Activated CD8-positive, alpha-beta T cell treated with anti-CD3 and anti-CD28 coated beads for 36 hours (primary cell): ENCODE results near the gene HSP90AB1. TPM values are rescaled to one million over a fixed set of nuclear protein-coding genes. Genes with fewer than 3 reads are reported as not detected.
"Not testable (repeated sequence)": the region's sequence is repeated elsewhere in the genome, so short reads cannot be mapped to it uniquely, and the experiment has no call there.

Source experiments
- ATAC-seq: fragments of 200-7000 bp; cut with Tn5 transposase; one replicate; pipeline ENCODE4 v1.10.0; 2021; ENCODE audit warnings: mild to moderate bottlenecking, moderate library complexity
- CTCF ChIA-PET: fragments of 350-600 bp; sonication (Branson Sonifier 250); formaldehyde crosslinking; loops from one replicate; lab custom pipeline; 2021; ENCODE audit warnings: antibody characterized with exemption; lab: Charles Lee
- POLR2A ChIA-PET: fragments of 350-600 bp; sonication (Branson Sonifier 250); formaldehyde crosslinking; loops from one replicate; lab custom pipeline; 2021; ENCODE audit warnings: antibody characterized with exemption; lab: Charles Lee
- DNase-seq: peaks from one replicate; pipeline ENCODE4 v3.0.0-alpha.2; 2020
- H3K27ac Mint-ChIP-seq: one replicate; pipeline ENCODE4 v1.8.0; 2021; ENCODE audit warnings: mild to moderate bottlenecking, mixed read lengths
- H3K27me3 Mint-ChIP-seq: one replicate; pipeline ENCODE4 v1.8.0; 2021; ENCODE audit warnings: mixed read lengths
- H3K36me3 Mint-ChIP-seq: one replicate; pipeline ENCODE4 v1.8.0; 2021; ENCODE audit warnings: low read depth, mixed read lengths
- H3K4me1 Mint-ChIP-seq: one replicate; pipeline ENCODE4 v1.8.0; 2021; ENCODE audit warnings: low read depth, mixed read lengths
- H3K4me3 Mint-ChIP-seq: one replicate; pipeline ENCODE4 v1.8.0; 2021; ENCODE audit warnings: mild to moderate bottlenecking, moderate library complexity, mixed read lengths
- H3K9me3 Mint-ChIP-seq: one replicate; pipeline ENCODE4 v1.8.0; 2021; ENCODE audit warnings: mixed read lengths
- CTCF ChIP-seq: fragments of 200-600 bp; IDR thresholded peaks from one replicate; pipeline ENCODE4 v1.8.0; 2022; ENCODE audit warnings: antibody characterized with exemption, mild to moderate bottlenecking
- intact Hi-C: fragments of 100-400 bp; cut with micrococcal nuclease; formaldehyde crosslinking; loops from one replicate; pipeline ENCODE4 v1.10.0; 2022
- total RNA-seq, 2 experiments: library from RNA; stranded (reverse); gene quantifications; one replicate each; pipeline ENCODE4 v1.2.3, GENCODE V29; 2021

HSP90AB1 gene
- total RNA-seq, 2 experiments from 2014 or later: 2,124 to 2,130 TPM

DNA sequence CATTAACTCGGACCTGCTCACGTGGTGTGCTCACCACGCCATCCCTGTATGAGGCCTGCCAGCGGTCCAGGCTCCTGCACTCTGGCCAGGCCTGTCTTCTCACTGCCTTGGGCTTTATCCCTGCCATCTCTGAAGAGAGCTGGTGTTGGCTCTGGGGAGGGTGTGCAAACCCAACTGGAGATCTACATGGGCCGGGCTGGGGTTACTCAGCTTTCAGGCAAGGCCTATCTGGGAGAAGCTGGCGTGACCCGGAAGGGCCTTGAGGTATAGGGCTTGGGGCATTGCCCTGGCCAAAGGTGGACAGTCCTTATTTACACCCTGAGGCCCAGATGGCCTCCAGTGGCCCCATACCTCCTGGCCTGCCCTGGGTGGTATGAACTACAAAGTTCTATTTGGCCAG, 18.5 kb upstream of the HSP90AB1 start:
- ChIA-PET POLR2A (interaction anchor here (7.7 kb wide), 1 partner anchor 16 kb away, joined by 131 read pairs; the partner anchor contains the start of gene HSP90AB1), CTCF (interaction anchor here (1.3 to 1.7 kb wide), 2 partner anchors 10 to 55 kb away, joined by 3 to 4 read pairs; no protein-coding TSS in a partner anchor)
- Mint-ChIP-seq H3K9me3 (no peaks in the 10 kb centered on the region), H3K27me3 (no peaks in the 10 kb centered on the region), H3K4me3 (no peak overlapping the region), H3K36me3 (peaks cover 53% of the 10 kb centered on the region), H3K4me1 (peaks cover 17% of the 10 kb centered on the region), H3K27ac (no peak overlapping the region)
- ATAC-seq: no peak
- intact Hi-C loops: no loop called here
- no peak for TF ChIP-seq CTCF
- DNase-seq: no peak

DNA sequence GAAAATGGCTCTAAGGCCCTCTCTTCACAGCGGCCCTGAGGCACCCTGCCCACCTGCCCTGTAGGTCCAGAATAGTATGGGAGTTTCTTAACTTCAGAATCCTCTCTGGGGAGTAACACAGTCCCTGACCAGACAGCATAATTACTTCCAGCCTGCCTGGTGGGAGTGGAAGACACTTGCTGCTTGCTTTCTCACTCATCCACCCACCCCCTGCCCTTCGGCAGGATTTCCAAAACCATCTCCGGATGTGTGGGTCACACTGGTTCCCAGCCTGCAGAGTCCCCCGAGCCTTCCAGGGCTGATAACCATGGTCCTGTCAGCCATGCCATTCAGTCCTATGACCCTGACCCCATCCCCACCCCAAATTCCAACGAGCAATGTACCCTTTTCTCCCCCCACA, 18.1 kb upstream of the HSP90AB1 start:
- Mint-ChIP-seq H3K27me3 (no peaks in the 10 kb centered on the region), H3K9me3 (no peaks in the 10 kb centered on the region), H3K4me1 (peaks cover 17% of the 10 kb centered on the region), H3K27ac (no peak overlapping the region), H3K36me3 (peaks cover 57% of the 10 kb centered on the region), H3K4me3 (no peak overlapping the region)
- no peak for TF ChIP-seq CTCF
- intact Hi-C loops: no loop called here
- ATAC-seq: no peak
- CTCF ChIA-PET: interaction anchor here (1.3 to 1.7 kb wide), 2 partner anchors 9 to 56 kb away, joined by 3 to 4 read pairs; no protein-coding TSS in a partner anchor
- POLR2A ChIA-PET: no interaction called here
- no peak for DNase-seq

GRCh38 chr6:44229376-44230033, 17.4 kb upstream of the HSP90AB1 start:
- no peak overlapping the region for H3K27ac Mint-ChIP-seq
- ATAC-seq (no peak), DNase-seq (no peak)
- CTCF ChIA-PET: interaction anchor here (0.8 to 1.7 kb wide), 2 partner anchors 56 to 110 kb away, joined by 3 to 9 read pairs; no protein-coding TSS in a partner anchor
- H3K36me3 Mint-ChIP-seq: peaks cover 56% of the 10 kb centered on the region
- H3K27me3 Mint-ChIP-seq: no peaks in the 10 kb centered on the region
- POLR2A ChIA-PET: interaction anchor here (1.2 to 7.6 kb wide), 4 partner anchors 18 to 100 kb away, joined by 3 to 64 read pairs (median 6); partner anchors contain the start of genes HSP90AB1 and SLC35B2
- H3K4me3 Mint-ChIP-seq: no peak overlapping the region
- peaks cover 15% of the 10 kb centered on the region for H3K4me1 Mint-ChIP-seq
- no peak for TF ChIP-seq CTCF
- no peaks in the 10 kb centered on the region for H3K9me3 Mint-ChIP-seq
- intact Hi-C loops: loop anchor here (10.0 kb wide), 1 partner anchor 125 kb away; no protein-coding TSS in a partner anchor

DNA sequence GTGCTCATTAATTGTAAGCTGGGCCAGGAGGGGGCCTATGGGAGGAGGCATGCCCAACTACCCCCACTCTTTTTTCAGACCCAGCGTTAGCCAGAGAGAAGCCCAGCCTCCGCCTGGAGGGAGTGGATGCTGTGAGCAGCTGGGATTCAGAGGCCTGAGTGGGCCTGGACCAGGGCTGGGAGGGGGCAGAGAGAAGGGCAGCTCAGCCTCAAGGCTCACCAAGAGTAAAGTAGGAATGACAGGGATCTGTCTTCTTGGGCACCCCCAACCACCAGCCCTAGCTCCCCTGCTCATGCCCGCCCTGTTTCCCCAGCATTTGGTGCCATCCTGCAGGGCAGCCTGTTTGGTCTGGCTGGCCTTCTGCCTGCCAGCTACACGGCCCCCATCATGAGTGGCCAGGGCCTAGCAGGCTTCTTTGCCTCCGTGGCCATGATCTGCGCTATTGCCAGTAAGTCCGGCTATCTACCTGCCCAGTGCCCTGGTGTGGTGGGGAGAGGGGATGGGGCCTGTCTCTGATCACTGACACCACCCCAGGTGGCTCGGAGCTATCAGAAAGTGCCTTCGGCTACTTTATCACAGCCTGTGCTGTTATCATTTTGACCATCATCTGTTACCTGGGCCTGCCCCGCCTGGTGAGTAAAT, 16.7 kb upstream of the HSP90AB1 start:
- POLR2A ChIA-PET: interaction anchor here (1.2 to 7.6 kb wide), 4 partner anchors 17 to 101 kb away, joined by 3 to 64 read pairs (median 6); partner anchors contain the start of genes HSP90AB1 and SLC35B2
- no peaks in the 10 kb centered on the region for H3K27me3 Mint-ChIP-seq
- ATAC-seq (no peak), DNase-seq (no peak)
- H3K9me3 Mint-ChIP-seq: no peaks in the 10 kb centered on the region
- intact Hi-C loops: loop anchor here (10.0 kb wide), 1 partner anchor 125 kb away; no protein-coding TSS in a partner anchor
- H3K4me3 Mint-ChIP-seq: no peak overlapping the region
- TF ChIP-seq CTCF: no peak
- CTCF ChIA-PET: interaction anchor here (0.8 to 1.7 kb wide), 2 partner anchors 57 to 109 kb away, joined by 3 to 9 read pairs; no protein-coding TSS in a partner anchor
- H3K4me1 Mint-ChIP-seq: peaks cover 9% of the 10 kb centered on the region
- H3K36me3 Mint-ChIP-seq: peaks cover 52% of the 10 kb centered on the region
- H3K27ac Mint-ChIP-seq: no peak overlapping the region

- H3K9me3 Mint-ChIP-seq, H3K4me3 Mint-ChIP-seq, H3K4me1 Mint-ChIP-seq, CTCF ChIA-PET, H3K27me3 Mint-ChIP-seq, DNase-seq, H3K27ac Mint-ChIP-seq, ATAC-seq: not testable (repeated sequence)
- intact Hi-C loops: loop anchor here (10.0 kb wide), 1 partner anchor 127 kb away; no protein-coding TSS in a partner anchor
- H3K36me3 Mint-ChIP-seq: peaks cover 48% of the 10 kb centered on the region
- POLR2A ChIA-PET: interaction anchor here (7.6 kb wide), 1 partner anchor 16 kb away, joined by 64 read pairs; the partner anchor contains the start of gene HSP90AB1
Observed at GRCh38 chr6:44231426-44231825, 15.5 kb upstream of the HSP90AB1 start.
